Mucosa of stomach (tissue), 1 donor: ENCODE measurements around the gene KPNB1.

Experiments
- H3K27me3 ChIP-seq: one replicate; pipeline ENCODE4 v1.7.0; 2013; ENCODE audit warnings: mild to moderate bottlenecking, low read length; ENCODE audit not compliant: control insufficient read depth, insufficient read depth
- H3K36me3 ChIP-seq: one replicate; pipeline ENCODE4 v1.7.0; 2013; ENCODE audit warnings: low read length; ENCODE audit not compliant: control insufficient read depth, insufficient read depth
- H3K4me1 ChIP-seq: one replicate; pipeline ENCODE4 v1.7.0; 2013; ENCODE audit warnings: mild to moderate bottlenecking, low read length; ENCODE audit not compliant: control insufficient read depth, insufficient read depth
- H3K4me3 ChIP-seq: one replicate; pipeline ENCODE4 v1.7.0; 2013; ENCODE audit warnings: low read length
- H3K9ac ChIP-seq: one replicate; pipeline ENCODE4 v1.7.0; 2013; ENCODE audit warnings: mild to moderate bottlenecking, low read length, moderate library complexity
- H3K9me3 ChIP-seq: one replicate; pipeline ENCODE4 v1.7.0; 2013; ENCODE audit warnings: mild to moderate bottlenecking, low read length, moderate library complexity; ENCODE audit not compliant: control insufficient read depth
- donor health status: Pancreatic carcinoma.

The KPNB1 gene

DNA sequence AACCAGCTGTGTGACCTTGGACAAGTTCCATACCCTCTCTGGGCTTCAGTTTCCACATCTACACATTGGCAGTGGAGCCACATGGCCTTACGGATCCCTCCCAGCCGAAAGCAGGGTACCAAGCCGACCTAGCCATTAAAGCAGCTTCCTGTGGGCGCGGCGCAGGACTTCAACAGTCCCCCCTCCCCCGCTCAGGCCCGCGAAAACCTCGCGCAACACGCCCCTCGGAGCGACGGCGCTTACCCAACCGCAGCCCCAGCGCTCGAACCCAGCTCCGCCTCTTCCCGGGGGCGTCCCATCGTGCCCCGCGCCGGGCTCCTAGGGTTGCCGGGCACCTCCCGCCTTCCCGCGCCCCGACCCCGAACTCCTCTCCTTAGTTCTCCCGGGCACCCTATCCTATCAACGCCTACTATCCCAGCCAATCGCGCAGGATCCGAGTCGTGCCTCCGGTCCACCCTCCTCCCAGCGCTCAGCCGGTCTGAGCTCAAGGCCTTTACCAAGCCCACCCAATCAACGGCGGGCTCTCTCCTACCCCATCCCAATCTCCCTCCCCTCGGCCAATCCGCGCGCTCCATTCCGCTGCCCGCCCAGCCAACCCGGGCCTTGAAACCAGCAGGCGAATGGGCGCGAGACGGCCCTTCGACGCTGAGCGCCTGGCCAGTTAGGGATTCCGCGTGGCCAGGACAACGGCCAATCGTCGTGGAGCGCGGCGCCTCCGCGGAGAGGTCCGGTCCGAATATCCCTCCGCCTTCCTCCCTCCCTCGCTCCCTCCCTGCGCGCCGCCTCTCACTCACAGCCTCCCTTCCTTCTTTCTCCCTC, at the start of gene KPNB1:
TSS of gene KPNB1 (plus strand) at position 767 of the 819 bp plus-strand sequence. CDS start 326 bp downstream, outside the sequence.
- Histone ChIP-seq H3K4me3 (peak within 1 kb of the TSS; percentile 89), H3K9ac (peak within 1 kb of the TSS; percentile 77), H3K36me3 (peaks cover 10% of the 10 kb centered on the region), H3K27me3 (no peaks in the 10 kb centered on the region), H3K9me3 (no peaks in the 10 kb centered on the region), H3K4me1 (peaks cover 11% of the 10 kb centered on the region)

DNA sequence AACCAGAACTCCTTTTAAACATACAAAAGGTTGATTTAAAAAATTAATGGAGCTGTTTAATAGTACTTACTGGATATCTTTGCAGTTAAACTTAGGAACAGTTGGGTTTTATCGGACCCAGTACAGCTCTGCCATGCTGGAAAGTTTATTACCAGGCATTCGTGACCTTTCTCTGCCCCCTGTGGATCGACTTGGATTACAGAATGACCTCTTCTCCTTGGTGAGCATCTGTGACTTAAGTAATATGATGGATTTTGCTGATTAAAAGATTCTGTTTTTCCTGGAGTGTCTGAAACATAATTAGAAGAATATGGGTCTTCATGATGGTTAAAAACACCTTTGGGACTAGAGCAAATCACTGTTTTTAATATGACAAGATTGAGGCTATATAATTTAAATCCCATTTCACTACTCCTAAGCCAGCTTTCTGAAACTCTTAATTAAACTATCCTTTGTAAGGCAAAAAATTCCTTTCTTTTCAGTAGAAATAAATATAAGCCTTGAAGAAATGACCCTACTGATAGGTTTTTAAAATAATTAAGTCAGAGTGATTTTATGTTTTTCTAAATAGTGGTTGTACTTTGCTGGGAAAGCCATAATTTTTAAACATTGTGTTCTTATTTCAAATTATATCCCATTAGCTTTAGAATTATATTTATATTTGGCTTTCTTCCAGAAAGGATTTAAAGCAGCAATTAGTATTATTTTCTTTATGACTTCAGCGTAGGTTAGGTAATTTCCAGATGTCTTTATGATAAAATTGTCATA, 45.7 kb upstream of the KPNB1 start:
- H3K9ac ChIP-seq: no peak overlapping the region
- no peak overlapping the region for H3K4me3 ChIP-seq
- no peaks in the 10 kb centered on the region for H3K4me1 ChIP-seq
- H3K27me3 ChIP-seq: no peaks in the 10 kb centered on the region
- H3K9me3 ChIP-seq: no peaks in the 10 kb centered on the region
- no peaks in the 10 kb centered on the region for H3K36me3 ChIP-seq

DNA sequence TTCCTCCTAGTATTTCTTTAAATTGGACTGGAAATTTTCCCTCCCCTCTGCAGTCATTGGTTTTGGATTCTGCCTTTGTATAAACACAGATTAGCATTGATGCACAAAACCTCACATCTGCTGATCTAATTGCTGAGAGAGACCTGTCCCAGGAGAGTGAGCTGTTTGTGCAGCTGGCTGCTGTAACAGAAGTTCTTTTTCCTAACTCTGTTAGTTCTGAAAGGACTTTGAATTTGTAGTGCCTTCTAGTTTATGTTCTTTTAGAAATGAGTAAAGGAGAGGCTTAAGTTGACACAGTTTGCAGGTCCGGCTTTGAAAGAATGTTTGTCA, 45.2 kb upstream of the KPNB1 start:
- no peaks in the 10 kb centered on the region for H3K9me3 ChIP-seq
- no peak overlapping the region for H3K4me3 ChIP-seq
- no peak overlapping the region for H3K9ac ChIP-seq
- no peaks in the 10 kb centered on the region for H3K36me3 ChIP-seq
- H3K27me3 ChIP-seq: no peaks in the 10 kb centered on the region
- no peaks in the 10 kb centered on the region for H3K4me1 ChIP-seq

- H3K27me3 ChIP-seq: no peaks in the 10 kb centered on the region
- H3K36me3 ChIP-seq: no peaks in the 10 kb centered on the region
- no peak overlapping the region for H3K9ac ChIP-seq
These were observed 44.7 kb upstream of the KPNB1 start for GRCh38 chr17:47605011-47605410.

GRCh38 chr17:47607481-47607880, 42.2 kb upstream of the KPNB1 start:
- Histone ChIP-seq H3K9me3 (no peaks in the 10 kb centered on the region), H3K27me3 (no peaks in the 10 kb centered on the region), H3K36me3 (no peaks in the 10 kb centered on the region), H3K4me3 (no peak overlapping the region), H3K9ac (no peak overlapping the region), H3K4me1 (peaks cover 6% of the 10 kb centered on the region)

More at GRCh38 chr17:47605011-47605410, 44.7 kb upstream of the KPNB1 start:
- H3K9me3 ChIP-seq: no peaks in the 10 kb centered on the region
- no peak overlapping the region for H3K4me3 ChIP-seq
- H3K4me1 ChIP-seq: no peaks in the 10 kb centered on the region

GRCh38 chr17:47611372-47612350, 38.1 kb upstream of the KPNB1 start:
- Histone ChIP-seq H3K4me3 (no peak overlapping the region), H3K36me3 (no peaks in the 10 kb centered on the region), H3K4me1 (peaks cover 6% of the 10 kb centered on the region), H3K9me3 (no peaks in the 10 kb centered on the region), H3K27me3 (no peaks in the 10 kb centered on the region), H3K9ac (no peak overlapping the region)

DNA sequence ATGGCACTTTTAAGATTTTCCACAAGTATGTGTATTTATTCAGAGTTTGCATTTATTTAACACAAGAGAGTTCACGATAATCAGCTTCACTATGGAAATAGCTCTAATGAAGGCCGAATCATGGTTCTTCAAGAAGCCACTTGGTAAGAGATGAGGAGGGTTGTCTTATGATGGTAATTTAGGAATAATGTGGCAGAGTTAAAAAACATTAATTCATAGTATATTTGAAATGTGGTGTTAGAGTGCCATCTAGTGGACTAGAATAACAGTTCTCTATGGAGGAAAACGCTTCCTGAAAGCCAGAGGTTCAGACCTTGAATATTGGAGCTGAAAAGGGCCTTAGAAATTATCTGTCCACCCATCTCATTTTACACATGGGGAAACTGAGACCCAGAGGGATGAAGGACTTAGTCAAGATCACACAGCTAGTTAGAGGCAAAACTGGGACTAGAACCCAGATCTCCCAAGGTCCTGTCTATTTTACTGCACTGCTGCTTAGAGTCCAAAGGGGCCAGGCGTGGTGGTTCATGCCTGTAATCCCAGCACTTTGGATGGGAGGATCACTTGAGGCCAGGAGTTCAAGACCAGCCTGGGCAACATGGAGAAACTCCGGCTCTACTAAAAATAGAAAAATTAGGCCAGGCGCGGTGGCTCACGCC, 33.8 kb upstream of the KPNB1 start:
- Histone ChIP-seq H3K4me3 (no peak overlapping the region), H3K36me3 (no peaks in the 10 kb centered on the region), H3K27me3 (no peaks in the 10 kb centered on the region), H3K9me3 (no peaks in the 10 kb centered on the region), H3K9ac (no peak overlapping the region), H3K4me1 (peaks cover 10% of the 10 kb centered on the region)

- Histone ChIP-seq H3K4me3 (no peak overlapping the region), H3K9ac (no peak overlapping the region), H3K36me3 (no peaks in the 10 kb centered on the region), H3K27me3 (no peaks in the 10 kb centered on the region), H3K4me1 (peaks cover 9% of the 10 kb centered on the region), H3K9me3 (no peaks in the 10 kb centered on the region)
These were observed 31.3 kb upstream of the KPNB1 start for GRCh38 chr17:47618410-47618809.

DNA sequence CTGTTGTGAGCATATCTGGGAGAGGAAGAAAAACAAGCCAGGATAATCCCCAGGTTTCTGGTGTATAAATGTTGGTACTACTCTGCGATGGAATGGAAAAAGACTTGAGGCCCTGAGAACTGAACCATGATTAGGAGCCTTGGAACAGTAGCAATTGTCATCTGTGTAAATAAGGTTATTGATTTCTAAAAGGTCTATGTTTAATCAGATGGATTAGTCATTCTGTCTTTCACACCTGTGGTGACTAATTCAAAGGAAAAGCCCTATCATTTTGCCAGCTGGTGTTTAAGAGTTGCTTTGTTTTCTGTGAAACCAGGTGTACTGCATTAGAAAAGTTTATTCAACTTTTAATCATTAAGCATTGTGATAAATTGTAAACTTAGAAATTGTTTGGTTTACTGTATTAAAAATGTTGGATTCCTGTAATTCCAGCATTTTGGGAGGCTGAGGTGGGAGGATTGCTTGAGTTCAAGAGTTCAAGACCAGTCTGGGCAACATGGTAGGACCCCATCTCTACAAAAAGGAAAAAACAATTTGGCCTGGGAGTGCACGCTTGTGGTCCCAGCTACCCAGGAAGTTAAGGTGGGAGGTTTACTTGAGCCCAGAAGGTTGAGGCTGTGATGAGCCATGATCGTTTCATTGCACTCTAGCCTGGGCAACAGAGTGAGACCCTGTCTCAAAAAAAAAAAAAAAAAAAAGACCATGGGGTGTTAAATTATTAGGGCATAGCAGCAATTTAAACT, 29.0 kb upstream of the KPNB1 start:
- no peaks in the 10 kb centered on the region for H3K27me3 ChIP-seq
- no peak overlapping the region for H3K4me3 ChIP-seq
- H3K4me1 ChIP-seq: peaks cover 9% of the 10 kb centered on the region
- H3K9ac ChIP-seq: no peak overlapping the region
- H3K36me3 ChIP-seq: no peaks in the 10 kb centered on the region
- no peaks in the 10 kb centered on the region for H3K9me3 ChIP-seq

GRCh38 chr17:47621293-47622179, 28.2 kb upstream of the KPNB1 start:
- Histone ChIP-seq H3K27me3 (no peaks in the 10 kb centered on the region), H3K4me1 (peaks cover 9% of the 10 kb centered on the region), H3K9me3 (no peaks in the 10 kb centered on the region), H3K36me3 (no peaks in the 10 kb centered on the region), H3K9ac (no peak overlapping the region), H3K4me3 (no peak overlapping the region)
